Ovary (tissue), 9 donors: ENCODE measurements around the gene TPST2. TPM values are rescaled to one million over a fixed set of nuclear protein-coding genes. Genes with fewer than 3 reads are reported as not detected.

Experiments used
- DNase-seq, 5 donors: peaks; one replicate each; pipeline ENCODE4 v3.0.0-alpha.2; 2019 to 2020
- H3K27ac ChIP-seq, 2 donors: fragments of 200-600 bp; one replicate each; pipeline versions ENCODE4 v1.5.1 to v1.8.0; 2019 to 2022
- H3K27me3 ChIP-seq: fragments of 200-600 bp; one replicate; pipeline ENCODE4 v1.8.0; 2022
- H3K36me3 ChIP-seq: fragments of 200-600 bp; sonication (generic); one replicate; pipeline ENCODE4 v1.5.1; 2019
- H3K4me1 ChIP-seq: one replicate; pipeline ENCODE4 v1.8.1; 2013; ENCODE audit warnings: mild to moderate bottlenecking, moderate library complexity; ENCODE audit not compliant: insufficient read depth
- H3K4me3 ChIP-seq: fragments of 200-600 bp; sonication (generic); one replicate; pipeline ENCODE4 v1.5.1; 2017
- H3K9me3 ChIP-seq, 2 donors: fragments of 200-600 bp in 1 of 2; sonication (generic) in 1 of 2; one replicate each; pipeline versions ENCODE4 v1.5.1 to v1.8.1; 2013 to 2019; ENCODE audit warnings: mild to moderate bottlenecking in 1 of 2, moderate library complexity in 1 of 2
- CTCF ChIP-seq, 3 donors: fragments of 450-650 bp in 2 of 3; fragments of 200-600 bp in 1 of 3; IDR thresholded peaks; one replicate each; pipeline versions ENCODE4 v1.5.1 to v1.8.0; 2016 to 2022; ENCODE audit warnings: antibody characterized with exemption in 3 of 3, mild to moderate bottlenecking in 1 of 3
- EP300 ChIP-seq: sonication (generic); formaldehyde crosslinking; IDR thresholded peaks from one replicate; pipeline ENCODE4 v1.6.1; 2017; ENCODE audit warnings: antibody characterized with exemption
- POLR2A ChIP-seq: fragments of 450-650 bp; IDR thresholded peaks from one replicate; pipeline ENCODE4 v1.6.1; 2017; ENCODE audit warnings: antibody characterized with exemption, mild to moderate bottlenecking, moderate library complexity
- WGBS, 3 donors: extraction: QIAGEN DNeasy Blood & Tissue Kit in 1 of 3; methylation state at CpG; one replicate each; pipeline versions ENCODE4 v1.1.5 to v1.1.7; 2013 to 2017; 5-methylcytosine and 5-hydroxymethylcytosine counted together
- intact Hi-C, 4 donors: fragments of 100-400 bp; cut with DNase I; formaldehyde crosslinking; loops; one replicate each; pipeline versions ENCODE4 v1.11.0 to v1.15.1; 2022 to 2023
- microRNA counts: library from miRNA; unstranded; fragments of <30 nt; microRNA quantifications from one replicate; lab custom pipeline; 2016
- microRNA-seq, 3 donors: library from miRNA; unstranded; fragments of <30 nt; microRNA quantifications; one replicate each; pipeline versions ENCODE4 to v1.2.0, GENCODE V29; 2019 to 2020
- polyA plus RNA-seq, 2 donors: library from polyadenylated mRNA; stranded (reverse); fragments of 200-250 nt in 1 of 2; fragments of 350-450 nt in 1 of 2; fragmentation: Illumina TruSeq in 1 of 2; extraction: RNeasy Lipid Tissue Mini Kit (QIAGEN cat#74804) in 1 of 2; gene quantifications; one replicate each; pipeline ENCODE4 v1.2.3, GENCODE V29; 2013 to 2014
- small RNA-seq: library from RNA; depleted of rRNA; stranded (forward); fragments of <200 nt; gene quantifications from one replicate; pipeline ENCODE3, GENCODE V24; 2016
- total RNA-seq, 7 donors: library from RNA; depleted of rRNA in 2 of 7; stranded (reverse); fragments of >200 nt in 2 of 7; fragmentation: NEBNext Ultra II Directional in 3 of 7; extraction: Animal tissue kit (Norgen Biotek cat#: 25700) in 3 of 7; gene quantifications; one replicate each; pipeline versions ENCODE4 v1.1.0 to v1.2.4, GENCODE V29; 2016 to 2023
- donor health status: DM: no; HTN: no; CAD: no; lungs with moderate emphysema.
- donor health status: DM: no; HTN: no; CAD: no.
- donor health status: Bipolar disorder and iron deficiency.
- donor health status: DM: yes; HTN: yes; CAD: no.
- donor health status: DM: no; HTN: no; CAD: no.
- donor health status: DM: yes; HTN: yes; CAD: no.

Gene TPST2
- total and polyA plus RNA-seq, 9 donors = 10.5 to 28.5 (median 15.0) TPM

- no peaks in the 10 kb centered on the region for H3K9me3 ChIP-seq
- no peaks in the 10 kb centered on the region for H3K27me3 ChIP-seq
- 22 to 46% (median 24%) methylated on average over 12 of the region's 12 CpGs for WGBS, 3 donors
- no peak overlapping the region for H3K4me3 ChIP-seq
- TF ChIP-seq CTCF (IDR thresholded peaks at IDR 0.05) = no peak
- no peak for TF ChIP-seq EP300
- intact Hi-C loops = no loop called here
- H3K36me3 ChIP-seq = no peaks in the 10 kb centered on the region
- H3K27ac ChIP-seq = peak overlapping the region in 1 of 2 donors; percentile 0
- no peak for DNase-seq
- peaks cover 13% of the 10 kb centered on the region for H3K4me1 ChIP-seq
Measured at GRCh38 chr22:26479043-26479791, 110.7 kb downstream of the TPST2 start.

GRCh38 chr22:26477341-26477731 is 112.6 kb downstream of the TPST2 start:
- intact Hi-C loops = no loop called here
- Histone ChIP-seq H3K36me3 (no peaks in the 10 kb centered on the region), H3K27ac (no peak overlapping the region), H3K4me1 (peaks cover 10% of the 10 kb centered on the region), H3K9me3 (no peaks in the 10 kb centered on the region), H3K4me3 (no peak overlapping the region), H3K27me3 (no peaks in the 10 kb centered on the region)
- no peak for DNase-seq
- 34 to 40% (median 35%) methylated on average over 4 of the region's 4 CpGs for WGBS, 3 donors
- TF ChIP-seq CTCF (IDR thresholded peaks at IDR 0.05) = no peak
- no peak for TF ChIP-seq EP300
- TF ChIP-seq POLR2A = no peak

GRCh38 chr22:26476705-26477340 is 113.1 kb downstream of the TPST2 start:
- no peaks in the 10 kb centered on the region for H3K36me3 ChIP-seq
- TF ChIP-seq POLR2A (no peak), CTCF (IDR thresholded peaks at IDR 0.05) (no peak), EP300 (no peak)
- H3K4me3 ChIP-seq = no peak overlapping the region
- H3K27ac ChIP-seq = no peak overlapping the region
- no peaks in the 10 kb centered on the region for H3K9me3 ChIP-seq
- intact Hi-C loops = no loop called here
- WGBS, 3 donors = 79 to 93% (median 89%) methylated on average over 4 of the region's 4 CpGs
- DNase-seq = no peak
- H3K27me3 ChIP-seq = no peaks in the 10 kb centered on the region
- H3K4me1 ChIP-seq = peaks cover 10% of the 10 kb centered on the region

- intact Hi-C loops = no loop called here
- no peak overlapping the region for H3K4me3 ChIP-seq
- TF ChIP-seq EP300 (no peak), CTCF (IDR thresholded peaks at IDR 0.05) (no peak), POLR2A (no peak)
- no peaks in the 10 kb centered on the region for H3K9me3 ChIP-seq
- no peaks in the 10 kb centered on the region for H3K27me3 ChIP-seq
- H3K36me3 ChIP-seq = no peaks in the 10 kb centered on the region
- no peaks in the 10 kb centered on the region for H3K4me1 ChIP-seq
- no peak for DNase-seq
- no peak overlapping the region for H3K27ac ChIP-seq
Measured at GRCh38 chr22:26474682-26475081, 115.2 kb downstream of the TPST2 start.

MicroRNA genes within 50 kb of the gene (microRNA counts, 767-probe panel; counts per million panel counts)
- 530 counts per million, percentile 78 among the panel's probes with 10 or more counts for microRNA hsa-miR-548j (lab: Ali Mortazavi, UCI)

Small RNAs within 50 kb of the gene (microRNA-seq; reads per million reads assigned to microRNA genes)
- gene MIR548J = 0 to 0.47 (median 0.36) reads per million in 3 donors

Small RNAs within 50 kb of the gene (small RNA-seq; reads per million reads assigned to genes)
- gene MIR548J = not detected

Other genes with a start within 250 kb of the TPST2 start
- gene ASPHD2, start 160.9 kb downstream of the TPST2 start, total RNA-seq = 1 to 10 TPM in 1 of 7 donors, under 1 TPM in 6; 0.34 to 1.4 (median 0.55) TPM
- gene ASPHD2, start 160.9 kb downstream of the TPST2 start, polyA plus RNA-seq = under 1 TPM; 0.28 to 0.52 TPM
- gene HPS4, start 106.3 kb downstream of the TPST2 start, total RNA-seq = 10 to 100 TPM; 24.1 to 37.8 (median 34.0) TPM
- 10 to 100 TPM; 18.9 to 27.5 TPM for gene HPS4, start 106.3 kb downstream of the TPST2 start, polyA plus RNA-seq
- gene SRRD, start 106.3 kb downstream of the TPST2 start, total RNA-seq = 10 to 100 TPM in 5 of 7 donors, 1 to 10 TPM in 2; 7.3 to 25.2 (median 18.4) TPM
- 10 to 100 TPM in 1 of 2 donors, 1 to 10 TPM in 1; 8.2 to 23.4 TPM for gene SRRD, start 106.3 kb downstream of the TPST2 start, polyA plus RNA-seq
- 10 to 100 TPM; 10.8 to 31.0 (median 26.3) TPM for gene TFIP11, start 77.7 kb downstream of the TPST2 start, total RNA-seq
- gene TFIP11, start 77.7 kb downstream of the TPST2 start, polyA plus RNA-seq = 10 to 100 TPM; 14.0 to 28.9 TPM
- 1 to 10 TPM in 1 of 7 donors, under 1 TPM in 4, not detected in 2; 0.26 to 1.4 (median 0.34) TPM for gene CRYBB1, start 27.9 kb upstream of the TPST2 start, total RNA-seq
- gene CRYBB1, start 27.9 kb upstream of the TPST2 start, polyA plus RNA-seq = under 1 TPM; 0.48 to 0.80 TPM
- gene CRYBA4, start 31.8 kb upstream of the TPST2 start, total RNA-seq = under 1 TPM in 1 of 7 donors, not detected in 6; 0.59 TPM
- gene CRYBA4, start 31.8 kb upstream of the TPST2 start, polyA plus RNA-seq = not detected
- under 1 TPM; 0.34 to 0.85 (median 0.56) TPM for gene MIAT, start 67.5 kb upstream of the TPST2 start, total RNA-seq
- gene MIAT, start 67.5 kb upstream of the TPST2 start, polyA plus RNA-seq = under 1 TPM; 0.15 to 0.97 TPM